Effector memory CD8-positive, alpha-beta T cell (primary cell): ENCODE measurements around the gene CEP72.
A peak's percentile ranks its signal among the peaks of the same experiment; 100 is the strongest.

Experiments
- ATAC-seq: fragments of 150-1000 bp; cut with Tn5 transposase; replicated peaks from 2 replicates; pipeline ENCODE4 v1.10.0; 2021; ENCODE audit warnings: mild to moderate bottlenecking, moderate library complexity
- DNase-seq, 3 experiments: peaks; one replicate each; pipeline ENCODE4 v3.0.0; 2021
- H3K27ac Mint-ChIP-seq, 2 donors: one replicate each; pipeline ENCODE4 v1.8.0; 2022; ENCODE audit warnings: mild to moderate bottlenecking in 2 of 2, mixed read lengths in 2 of 2, moderate library complexity in 2 of 2
- H3K27me3 Mint-ChIP-seq, 2 donors: one replicate each; pipeline ENCODE4 v1.8.0; 2022; ENCODE audit warnings: mixed read lengths in 2 of 2
- H3K36me3 Mint-ChIP-seq: one replicate; pipeline ENCODE4 v1.8.0; 2022; ENCODE audit warnings: mild to moderate bottlenecking, moderate library complexity, mixed read lengths; ENCODE audit not compliant: insufficient read depth
- H3K4me1 Mint-ChIP-seq, 2 donors: one replicate each; pipeline ENCODE4 v1.8.0; 2022; ENCODE audit warnings: low read depth in 2 of 2, mixed read lengths in 2 of 2
- H3K4me3 Mint-ChIP-seq, 2 donors: one replicate each; pipeline ENCODE4 v1.8.0; 2022; ENCODE audit warnings: mild to moderate bottlenecking in 2 of 2, mixed read lengths in 2 of 2, moderate library complexity in 2 of 2
- H3K9me3 Mint-ChIP-seq, 2 donors: one replicate each; pipeline ENCODE4 v1.8.0; 2022; ENCODE audit warnings: mixed read lengths in 2 of 2

CEP72 gene

GRCh38 chr5:582936-583635, 29.1 kb upstream of the CEP72 start:
- Mint-ChIP-seq H3K4me3 (no peak overlapping the region), H3K4me1 (peaks cover 0 to 3% of the 10 kb centered on the region in 2 donors), H3K36me3 (no peaks in the 10 kb centered on the region), H3K27ac (no peak overlapping the region), H3K27me3 (peaks cover 59 to 83% of the 10 kb centered on the region in 2 donors), H3K9me3 (peaks cover 4 to 7% of the 10 kb centered on the region in 2 donors)
- DNase-seq (no peak), ATAC-seq (no peak)

GRCh38 chr5:583645-584044, 28.5 kb upstream of the CEP72 start:
- H3K27me3 Mint-ChIP-seq = peaks cover 54 to 83% of the 10 kb centered on the region in 2 donors
- peaks cover 0 to 3% of the 10 kb centered on the region in 2 donors for H3K4me1 Mint-ChIP-seq
- no peak overlapping the region for H3K4me3 Mint-ChIP-seq
- DNase-seq = no peak
- no peak for ATAC-seq
- no peak overlapping the region for H3K27ac Mint-ChIP-seq
- peaks cover 2 to 7% of the 10 kb centered on the region in 2 donors for H3K9me3 Mint-ChIP-seq
- H3K36me3 Mint-ChIP-seq = no peaks in the 10 kb centered on the region

DNA sequence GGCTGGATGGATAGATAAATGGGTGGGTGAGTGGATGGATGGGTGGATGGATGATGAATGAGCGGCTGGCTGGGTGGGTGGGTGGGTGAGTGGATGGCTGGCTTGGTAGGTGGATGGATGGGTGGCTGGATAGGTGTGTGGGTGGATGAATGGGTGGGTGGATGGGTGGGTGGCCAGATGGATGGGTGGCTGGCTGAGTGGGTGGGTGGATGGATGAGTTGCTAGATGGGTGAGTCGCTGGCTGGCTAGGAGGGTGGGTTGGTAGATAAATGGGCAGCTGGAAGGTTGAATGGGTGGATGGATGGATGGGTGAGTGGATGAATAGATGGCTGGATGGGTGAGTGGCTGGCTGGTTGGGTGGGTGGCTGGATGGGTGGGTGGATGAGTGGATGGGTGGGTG, 27.9 kb upstream of the CEP72 start:
- peaks cover 0 to 3% of the 10 kb centered on the region in 2 donors for H3K4me1 Mint-ChIP-seq
- ATAC-seq = no peak
- H3K27ac Mint-ChIP-seq = no peak overlapping the region
- no peak for DNase-seq
- H3K27me3 Mint-ChIP-seq = peaks cover 49 to 79% of the 10 kb centered on the region in 2 donors
- no peak overlapping the region for H3K4me3 Mint-ChIP-seq
- H3K36me3 Mint-ChIP-seq = no peaks in the 10 kb centered on the region
- peaks cover 2 to 7% of the 10 kb centered on the region in 2 donors for H3K9me3 Mint-ChIP-seq

GRCh38 chr5:584846-585245, 27.3 kb upstream of the CEP72 start:
- Mint-ChIP-seq H3K27me3 (peaks cover 47 to 80% of the 10 kb centered on the region in 2 donors), H3K9me3 (peaks cover 2 to 7% of the 10 kb centered on the region in 2 donors), H3K4me1 (peaks cover 0 to 7% of the 10 kb centered on the region in 2 donors), H3K27ac (no peak overlapping the region), H3K4me3 (no peak overlapping the region), H3K36me3 (no peaks in the 10 kb centered on the region)
- DNase-seq = no peak
- ATAC-seq = no peak

DNA sequence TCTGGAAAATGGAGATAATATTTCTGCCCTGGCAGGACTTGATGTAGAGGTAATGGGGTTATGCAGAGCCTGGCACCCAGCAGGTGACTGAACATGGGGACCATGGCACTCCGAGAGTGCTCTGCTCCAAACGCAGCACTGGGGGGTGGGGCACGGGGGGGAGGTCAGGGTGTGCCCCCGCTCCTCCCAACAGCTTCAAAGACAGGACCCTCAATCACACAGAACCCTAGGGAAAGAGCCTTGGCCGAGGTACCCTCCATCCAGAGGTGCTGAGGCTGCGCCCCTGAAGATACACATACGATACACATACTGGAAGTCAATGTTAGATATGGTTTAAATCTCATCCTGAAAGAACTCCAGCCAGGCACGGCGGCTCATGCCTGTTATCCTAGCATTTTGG, 26.6 kb upstream of the CEP72 start:
- H3K9me3 Mint-ChIP-seq = peaks cover 2 to 7% of the 10 kb centered on the region in 2 donors
- H3K36me3 Mint-ChIP-seq = no peaks in the 10 kb centered on the region
- ATAC-seq (no peak), DNase-seq (no peak)
- peaks cover 0 to 7% of the 10 kb centered on the region in 2 donors for H3K4me1 Mint-ChIP-seq
- H3K27me3 Mint-ChIP-seq = peaks cover 41 to 74% of the 10 kb centered on the region in 2 donors
- H3K4me3 Mint-ChIP-seq = no peak overlapping the region
- H3K27ac Mint-ChIP-seq = no peak overlapping the region

GRCh38 chr5:585962-586628, 26.0 kb upstream of the CEP72 start:
- Mint-ChIP-seq H3K9me3 (peaks cover 2 to 7% of the 10 kb centered on the region in 2 donors), H3K27ac (no peak overlapping the region), H3K4me3 (no peak overlapping the region), H3K36me3 (no peaks in the 10 kb centered on the region), H3K27me3 (peaks cover 41 to 74% of the 10 kb centered on the region in 2 donors), H3K4me1 (peaks cover 0 to 7% of the 10 kb centered on the region in 2 donors)
- ATAC-seq (no peak), DNase-seq (no peak)

DNA sequence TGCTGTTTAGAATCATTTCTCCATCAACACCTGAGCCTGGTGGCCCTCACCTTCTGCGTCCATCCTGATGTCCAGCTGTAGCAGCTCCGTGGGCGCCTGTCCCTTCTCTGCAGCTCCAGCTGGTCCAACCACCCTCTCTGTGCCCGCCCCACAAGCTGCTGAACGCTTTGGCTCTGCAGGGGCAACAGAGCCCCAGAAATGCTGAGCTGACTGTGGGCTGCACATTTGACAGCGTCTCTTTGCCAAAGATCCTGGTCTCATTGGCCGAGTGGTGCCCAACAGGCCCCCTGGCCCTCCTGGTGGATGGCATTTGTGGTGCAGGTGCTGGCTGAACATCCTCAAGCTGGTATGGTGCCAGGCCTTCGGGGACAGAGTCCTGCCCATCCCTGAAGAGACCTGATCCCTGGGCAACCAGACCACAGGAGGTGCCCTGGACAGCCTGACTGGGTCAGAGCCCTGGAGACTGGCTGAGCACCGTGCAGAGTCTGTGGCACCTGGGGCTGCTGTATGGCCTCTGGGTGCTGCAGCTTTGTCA, 25.3 kb upstream of the CEP72 start:
- Mint-ChIP-seq H3K27ac (no peak overlapping the region), H3K27me3 (peaks cover 45 to 74% of the 10 kb centered on the region in 2 donors), H3K4me3 (no peak overlapping the region), H3K9me3 (peaks cover 2 to 7% of the 10 kb centered on the region in 2 donors), H3K36me3 (no peaks in the 10 kb centered on the region), H3K4me1 (peaks cover 0 to 7% of the 10 kb centered on the region in 2 donors)
- ATAC-seq = no peak
- DNase-seq = no peak

DNA sequence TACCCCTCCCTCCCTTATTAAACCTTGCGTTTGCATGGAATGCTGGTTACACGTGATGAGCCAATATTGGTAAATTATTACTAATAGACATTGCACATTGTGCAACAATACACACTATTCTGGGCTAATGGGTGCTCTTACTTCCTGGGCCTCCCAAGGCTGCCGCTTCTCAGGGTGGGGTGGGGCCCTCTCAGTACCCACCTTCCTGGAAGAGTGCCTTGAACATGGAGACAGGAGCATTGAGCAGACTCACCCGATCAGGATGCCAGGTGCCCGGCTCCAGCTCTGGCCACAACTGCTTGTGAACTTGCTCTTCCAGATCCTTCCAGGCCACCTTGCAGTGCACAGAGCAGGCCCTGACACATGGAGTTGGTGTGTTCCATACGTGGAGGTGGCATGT, 24.7 kb upstream of the CEP72 start:
- no peak overlapping the region for H3K27ac Mint-ChIP-seq
- no peaks in the 10 kb centered on the region for H3K36me3 Mint-ChIP-seq
- H3K27me3 Mint-ChIP-seq = peaks cover 51 to 74% of the 10 kb centered on the region in 2 donors
- H3K4me3 Mint-ChIP-seq = no peak overlapping the region
- H3K9me3 Mint-ChIP-seq = peaks cover 2 to 7% of the 10 kb centered on the region in 2 donors
- ATAC-seq (no peak), DNase-seq (no peak)
- peaks cover 0 to 7% of the 10 kb centered on the region in 2 donors for H3K4me1 Mint-ChIP-seq

GRCh38 chr5:588406-588995, 23.6 kb upstream of the CEP72 start:
- DNase-seq (no peak), ATAC-seq (no peak)
- no peak overlapping the region for H3K4me3 Mint-ChIP-seq
- H3K27ac Mint-ChIP-seq = no peak overlapping the region
- peaks cover 50 to 74% of the 10 kb centered on the region in 2 donors for H3K27me3 Mint-ChIP-seq
- H3K9me3 Mint-ChIP-seq = peaks cover 2 to 3% of the 10 kb centered on the region in 2 donors
- no peaks in the 10 kb centered on the region for H3K36me3 Mint-ChIP-seq
- H3K4me1 Mint-ChIP-seq = peaks cover 0 to 7% of the 10 kb centered on the region in 2 donors

DNA sequence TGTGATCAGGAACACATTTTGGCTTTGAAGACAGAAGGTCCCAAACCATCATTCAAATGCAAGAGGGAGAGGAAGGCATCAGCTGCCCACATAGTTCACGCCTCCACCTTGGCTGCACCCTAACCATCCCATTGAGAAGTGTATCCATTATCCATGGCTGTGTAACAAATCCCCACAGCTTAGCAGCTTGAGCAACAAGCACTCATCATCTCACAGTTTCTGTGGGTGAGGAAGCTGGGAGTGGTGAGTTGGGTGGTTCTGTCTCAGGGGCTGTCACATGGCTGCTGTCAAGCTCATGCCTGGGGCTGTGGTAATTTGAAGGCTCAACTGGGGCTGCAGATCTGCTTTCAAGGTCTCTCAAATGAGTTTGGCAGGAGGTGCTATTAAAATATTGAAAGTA, 23.0 kb upstream of the CEP72 start:
- H3K36me3 Mint-ChIP-seq = no peaks in the 10 kb centered on the region
- H3K9me3 Mint-ChIP-seq = no peaks in the 10 kb centered on the region
- H3K4me1 Mint-ChIP-seq = peaks cover 0 to 7% of the 10 kb centered on the region in 2 donors
- H3K27me3 Mint-ChIP-seq = peaks cover 50 to 77% of the 10 kb centered on the region in 2 donors
- H3K4me3 Mint-ChIP-seq = no peak overlapping the region
- ATAC-seq = no peak
- DNase-seq = no peak
- peak overlapping the region in 1 of 2 donors; percentile 6 for H3K27ac Mint-ChIP-seq

DNA sequence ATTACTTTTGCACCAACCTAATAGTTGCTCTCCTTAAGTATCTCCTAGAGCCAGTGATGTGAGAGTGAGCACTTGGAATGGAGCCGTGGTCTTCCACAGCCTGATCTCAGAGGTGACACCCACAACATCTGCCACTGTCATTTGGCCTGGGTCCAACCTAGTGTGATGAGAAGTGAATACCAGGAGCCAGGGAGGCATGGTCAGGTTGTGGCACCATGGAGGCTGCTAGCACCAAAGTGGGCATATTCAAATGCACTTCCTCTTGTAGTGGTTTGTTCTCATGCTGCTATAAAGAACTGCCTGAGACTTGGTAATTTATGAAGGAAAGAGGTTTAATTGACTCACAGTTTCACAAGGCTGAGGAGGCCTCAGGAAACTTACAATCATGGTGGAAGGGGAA, 22.6 kb upstream of the CEP72 start:
- Mint-ChIP-seq H3K27me3 (peaks cover 53 to 81% of the 10 kb centered on the region in 2 donors), H3K36me3 (no peaks in the 10 kb centered on the region), H3K4me3 (no peak overlapping the region), H3K4me1 (peaks cover 0 to 7% of the 10 kb centered on the region in 2 donors), H3K27ac (peak overlapping the region in 1 of 2 donors; percentile 6), H3K9me3 (no peaks in the 10 kb centered on the region)
- no peak for ATAC-seq
- no peak for DNase-seq

- no peak overlapping the region for H3K4me3 Mint-ChIP-seq
- DNase-seq = no peak
- no peak for ATAC-seq
- peaks cover 52 to 83% of the 10 kb centered on the region in 2 donors for H3K27me3 Mint-ChIP-seq
- H3K36me3 Mint-ChIP-seq = no peaks in the 10 kb centered on the region
- H3K27ac Mint-ChIP-seq = no peak overlapping the region
- H3K9me3 Mint-ChIP-seq = no peaks in the 10 kb centered on the region
- H3K4me1 Mint-ChIP-seq = peaks cover 0 to 7% of the 10 kb centered on the region in 2 donors
These were observed 21.8 kb upstream of the CEP72 start for GRCh38 chr5:590346-590745.

DNA sequence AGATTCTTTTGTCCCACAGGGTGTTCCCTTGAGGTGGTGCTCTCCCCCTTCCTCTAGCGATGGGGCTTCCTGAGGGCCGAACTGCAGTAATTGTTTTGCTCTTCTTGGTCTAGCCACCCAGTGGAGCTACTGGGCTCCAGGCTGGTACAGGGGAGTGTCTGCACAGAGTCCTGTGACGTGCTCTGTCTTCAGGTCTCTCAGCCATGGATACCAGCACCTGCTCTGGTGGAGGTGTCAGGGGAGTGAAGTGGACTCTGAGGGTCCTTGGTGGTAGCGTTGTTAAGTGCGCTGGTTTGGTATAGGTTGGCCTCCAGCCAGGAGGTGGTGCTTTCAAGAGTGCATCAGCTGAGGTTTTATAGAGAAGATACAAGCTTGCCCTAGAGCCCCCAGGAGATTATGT, 20.4 kb upstream of the CEP72 start:
- H3K27ac Mint-ChIP-seq = no peak overlapping the region
- ATAC-seq (no peak), DNase-seq (no peak)
- peaks cover 0 to 7% of the 10 kb centered on the region in 2 donors for H3K4me1 Mint-ChIP-seq
- no peaks in the 10 kb centered on the region for H3K9me3 Mint-ChIP-seq
- no peaks in the 10 kb centered on the region for H3K36me3 Mint-ChIP-seq
- H3K4me3 Mint-ChIP-seq = no peak overlapping the region
- peaks cover 50 to 84% of the 10 kb centered on the region in 2 donors for H3K27me3 Mint-ChIP-seq
